GM18858 (cell line): ENCODE measurements around the gene PLA2G2C.

ENCODE experiments used
- ATAC-seq: cut with Tn5 transposase; IDR thresholded peaks from one replicate; pipeline ENCODE4 v1.9.1; 2021; ENCODE audit not compliant: unreplicated experiment

The PLA2G2C gene

GRCh38 chr1:20158358-20159070 is 27.8 kb downstream of the PLA2G2C start:
- no peak for ATAC-seq

GRCh38 chr1:20154301-20154831 is 32.0 kb downstream of the PLA2G2C start:
- no peak for ATAC-seq

- ATAC-seq, result no peak
These were observed 33.3 kb downstream of the PLA2G2C start for GRCh38 chr1:20153000-20153418.

- ATAC-seq, result no peak
These were observed 33.8 kb downstream of the PLA2G2C start for GRCh38 chr1:20152599-20152930.

- ATAC-seq, result no peak
These were observed 34.3 kb downstream of the PLA2G2C start for GRCh38 chr1:20151906-20152598.

- ATAC-seq, result no peak
These were observed 35.3 kb downstream of the PLA2G2C start for GRCh38 chr1:20150969-20151368.

DNA sequence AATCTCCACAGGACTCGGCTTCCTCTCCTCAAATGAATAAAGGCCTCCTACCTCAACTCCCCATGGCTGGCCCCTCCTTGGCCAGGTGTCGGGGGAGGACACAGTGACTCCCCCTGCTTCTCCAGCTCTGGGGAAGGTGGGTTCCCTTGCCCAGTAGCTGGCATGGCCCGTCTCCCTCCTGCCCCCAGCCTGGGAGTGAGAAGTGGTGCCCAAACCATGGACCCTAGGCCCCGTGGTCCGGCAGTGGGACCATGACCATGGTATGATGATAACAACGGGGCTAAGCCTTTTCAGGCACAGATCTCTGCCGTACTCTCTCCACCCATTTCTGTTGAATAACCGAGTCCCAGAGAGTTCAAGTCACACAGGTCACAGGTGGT is 36.0 kb downstream of the PLA2G2C start:
- no peak for ATAC-seq

- ATAC-seq, result no peak
These were observed 36.6 kb downstream of the PLA2G2C start for GRCh38 chr1:20149601-20150325.

DNA sequence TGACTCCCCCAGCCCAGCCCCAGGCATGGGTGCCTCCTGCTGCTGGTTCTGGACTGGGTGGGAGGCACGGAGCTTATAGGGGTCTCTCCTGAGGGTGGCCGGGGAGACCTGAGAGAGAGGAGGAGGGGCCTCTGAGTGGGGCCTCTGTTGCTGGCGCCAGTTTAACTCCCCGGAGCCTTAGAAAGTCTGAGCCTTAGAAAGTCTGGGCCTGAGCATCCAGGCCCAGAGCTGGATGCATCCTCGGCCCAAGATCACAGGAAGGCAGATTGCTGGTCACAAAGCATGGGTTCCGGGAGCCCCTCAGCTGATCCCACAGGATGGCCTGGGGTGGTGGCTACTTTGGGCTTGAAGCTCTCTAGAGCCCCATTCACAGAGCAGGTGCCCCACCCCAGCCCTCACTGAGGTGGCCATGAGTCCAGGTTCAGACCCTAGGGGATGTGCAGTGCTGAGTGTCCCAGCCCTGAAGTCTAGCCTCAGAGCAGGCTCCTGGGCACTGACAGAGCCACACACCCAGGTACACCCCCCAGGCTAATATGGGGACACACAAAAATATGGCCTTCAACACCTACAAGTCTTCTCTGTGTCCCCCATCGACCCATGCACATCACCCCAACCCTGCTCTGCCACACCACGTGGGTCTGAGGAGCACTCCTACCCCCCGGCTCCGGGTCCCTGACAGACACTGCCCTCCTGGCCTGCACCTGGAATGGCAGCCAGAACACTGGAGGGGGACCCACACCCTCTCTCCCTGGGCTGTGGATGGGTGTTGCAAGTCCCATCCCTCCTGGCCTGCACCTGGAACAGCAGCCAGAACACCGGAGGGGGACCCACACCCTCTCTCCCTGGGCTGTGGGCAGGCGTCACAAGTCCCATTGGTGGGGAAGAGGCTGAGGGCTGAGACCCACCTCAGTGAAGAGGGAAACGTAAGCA is 37.5 kb downstream of the PLA2G2C start:
- ATAC-seq, result no peak

GRCh38 chr1:20147846-20148570 is 38.3 kb downstream of the PLA2G2C start:
- no peak for ATAC-seq

- no peak for ATAC-seq
These were observed 42.4 kb downstream of the PLA2G2C start for GRCh38 chr1:20143734-20144565.

DNA sequence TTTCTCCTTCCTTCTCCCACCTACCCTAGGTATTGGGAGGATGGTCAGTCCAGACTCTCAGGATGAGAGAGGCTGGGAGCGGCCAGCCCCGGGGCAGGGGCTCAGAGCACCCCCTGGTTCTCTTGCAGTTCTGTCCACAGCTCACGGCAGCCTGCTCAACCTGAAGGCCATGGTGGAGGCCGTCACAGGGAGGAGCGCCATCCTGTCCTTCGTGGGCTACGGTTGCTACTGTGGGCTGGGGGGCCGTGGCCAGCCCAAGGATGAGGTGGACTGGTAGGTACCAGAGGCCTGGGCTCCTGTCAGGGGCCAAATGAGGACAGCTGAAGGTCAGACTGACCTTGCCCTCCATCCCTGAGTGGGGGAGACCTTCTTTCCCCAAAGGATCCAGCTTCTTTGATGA is 43.0 kb downstream of the PLA2G2C start:
- no peak for ATAC-seq

DNA sequence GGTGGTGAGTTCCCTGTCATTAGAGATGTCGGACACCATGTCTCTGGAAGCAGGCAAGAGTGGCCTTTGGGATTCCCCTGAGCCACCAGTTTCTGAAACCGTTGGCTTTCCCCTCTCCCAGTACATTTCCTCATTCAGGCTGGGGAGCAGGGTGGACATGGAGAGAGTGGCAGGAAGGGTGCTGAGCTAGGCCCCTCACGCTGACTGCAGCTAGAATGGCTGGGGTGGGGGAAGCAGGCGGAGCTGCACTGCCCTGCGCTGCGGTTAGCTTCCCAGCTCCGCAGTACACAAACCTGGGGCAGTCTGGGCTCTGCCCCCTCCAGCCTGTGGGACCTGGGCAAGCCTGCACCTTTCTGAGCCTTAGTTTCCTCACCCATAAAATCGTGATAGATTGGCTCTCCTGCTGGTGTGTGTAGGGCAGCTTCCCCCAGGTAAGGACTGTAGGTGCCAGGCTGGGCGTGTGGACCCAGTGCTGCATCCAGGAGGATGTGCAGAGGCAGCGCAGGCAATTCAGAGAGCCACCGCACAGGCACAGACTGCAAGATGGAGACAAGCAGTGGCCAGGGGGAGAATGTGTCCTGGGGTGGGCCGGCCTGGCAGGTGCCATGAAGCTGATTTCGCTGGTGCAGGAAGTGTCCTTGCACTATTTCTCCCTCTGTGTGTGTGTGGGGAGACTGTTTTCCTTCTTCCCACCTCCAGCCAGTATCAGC is 44.2 kb downstream of the PLA2G2C start:
- ATAC-seq, result no peak

DNA sequence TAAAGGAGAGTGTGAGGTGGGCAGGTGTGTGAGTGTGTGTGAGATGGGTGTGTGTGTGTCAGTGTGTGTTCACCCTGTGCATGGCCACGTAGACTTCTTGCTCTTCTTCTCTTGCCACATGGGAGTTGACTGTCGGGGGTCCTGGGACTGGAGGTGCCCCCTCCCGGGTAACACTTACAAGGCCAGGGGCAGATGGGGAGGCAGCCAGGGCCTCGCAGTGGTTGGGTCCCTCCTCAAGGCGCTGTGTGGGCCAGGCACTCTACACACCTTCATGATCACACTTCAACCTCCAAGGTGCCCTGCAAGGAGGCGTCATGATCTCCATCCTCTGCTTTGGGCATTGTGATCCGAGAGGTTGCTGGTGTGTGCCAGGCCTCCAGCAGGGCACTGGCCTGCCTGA is 44.9 kb downstream of the PLA2G2C start:
- ATAC-seq, result no peak

DNA sequence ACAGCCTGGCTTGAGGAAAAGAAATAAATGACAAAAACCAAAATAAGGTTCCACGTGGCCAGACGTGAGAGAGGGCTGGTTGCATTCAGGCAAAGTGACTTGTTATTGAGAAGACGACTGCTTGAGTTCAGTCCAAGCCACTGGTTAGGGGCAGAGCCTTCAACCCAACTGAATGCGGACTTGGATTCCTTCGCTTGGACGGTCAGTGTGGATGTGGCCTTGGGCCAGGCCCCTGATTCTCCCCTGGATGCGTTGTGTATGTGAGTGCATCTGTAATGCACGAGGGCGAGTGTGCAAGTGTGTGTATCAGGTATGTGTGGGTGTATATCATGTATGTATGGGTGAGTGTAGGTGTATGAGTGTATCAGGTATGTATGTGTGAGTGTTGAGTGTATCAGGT is 45.3 kb downstream of the PLA2G2C start:
- no peak for ATAC-seq

- ATAC-seq, result no peak
These were observed 46.3 kb downstream of the PLA2G2C start for GRCh38 chr1:20139776-20140612.

DNA sequence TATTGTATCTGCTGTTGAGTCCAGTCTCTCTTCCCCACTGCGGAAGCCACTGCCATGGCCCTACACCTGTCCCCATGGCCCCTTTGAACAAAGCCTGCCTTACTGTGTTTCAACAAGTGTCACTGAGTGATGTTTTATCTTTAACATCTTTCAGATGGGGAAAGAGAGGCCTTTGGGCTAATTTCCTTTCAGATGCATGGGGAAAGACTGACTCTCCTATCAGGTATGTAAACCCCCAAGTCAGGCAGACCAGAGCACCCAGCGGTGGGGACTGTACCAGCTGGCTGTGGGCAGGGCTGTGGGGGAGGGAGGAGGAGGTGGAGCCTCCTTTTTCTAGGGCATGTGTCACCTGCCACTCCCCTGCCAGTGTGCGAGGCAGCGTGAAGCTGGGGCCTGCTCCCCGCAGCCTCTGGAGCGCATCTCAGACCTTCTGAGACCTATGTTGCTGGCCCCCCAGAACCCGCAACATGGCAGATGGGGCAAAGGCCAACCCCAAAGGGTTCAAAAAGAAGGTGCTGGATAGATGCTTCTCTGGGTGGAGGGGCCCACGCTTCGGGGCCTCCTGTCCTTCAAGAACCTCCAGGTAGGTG is 47.3 kb downstream of the PLA2G2C start, which contains the start of gene PLA2G2F:
PLA2G2F (plus strand) TSS at position 363 of the 590 bp plus-strand sequence; CDS start at position 468, 105 bp downstream.
- no peak for ATAC-seq
